ENCODE results near the gene CTSA. TPM values are rescaled to one million over a fixed set of nuclear protein-coding genes. Genes with fewer than 3 reads are reported as not detected.
"Not testable (repeated sequence)": the region's sequence is repeated elsewhere in the genome, so short reads cannot be mapped to it uniquely, and the experiment has no call there.

The CTSA gene
- total RNA-seq, 3 donors from 2014 or later, result 42.0 to 136 (median 55.6) TPM

DNA sequence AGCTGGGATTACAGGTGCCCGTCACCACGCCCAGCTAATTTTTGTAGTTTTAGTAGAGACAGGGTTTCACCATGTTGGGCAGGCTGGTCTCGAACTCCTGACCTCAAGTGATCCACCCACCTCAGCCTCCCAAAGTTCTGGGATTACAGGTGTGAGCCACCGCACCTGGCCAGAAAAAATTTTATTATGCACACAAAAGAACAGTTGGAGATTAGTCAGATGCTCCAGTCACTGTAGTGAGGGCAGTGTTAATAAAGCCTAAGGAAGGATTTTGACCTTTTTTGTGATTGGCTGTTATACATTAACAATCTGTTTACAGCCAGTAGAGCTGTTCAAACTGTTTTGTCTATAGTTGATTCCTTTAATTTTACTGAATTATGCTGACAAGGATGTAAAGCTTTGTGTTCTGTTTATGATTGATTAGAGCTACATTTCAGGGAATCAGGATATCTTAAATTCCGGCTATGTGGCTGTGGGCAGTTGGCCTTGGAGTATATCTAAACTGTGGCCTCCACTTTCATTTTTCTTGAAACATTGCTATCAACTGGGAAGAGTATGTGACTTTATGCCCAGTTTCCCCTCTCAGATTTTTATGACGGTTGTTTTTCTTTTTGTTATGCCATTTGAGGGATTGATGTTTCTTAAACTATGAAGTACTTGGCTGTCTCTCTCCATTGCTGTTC lies 23.9 kb upstream of the CTSA start:
- H3K27ac ChIP-seq, result no peak overlapping the region
- H3K36me3 ChIP-seq, result no peaks in the 10 kb centered on the region
- intact Hi-C loops (cut with DNase I; ENCODE audit: low total_unique reads), result no loop called here
- H3K27me3 ChIP-seq, result no peaks in the 10 kb centered on the region
- TF ChIP-seq, protein P1, sequence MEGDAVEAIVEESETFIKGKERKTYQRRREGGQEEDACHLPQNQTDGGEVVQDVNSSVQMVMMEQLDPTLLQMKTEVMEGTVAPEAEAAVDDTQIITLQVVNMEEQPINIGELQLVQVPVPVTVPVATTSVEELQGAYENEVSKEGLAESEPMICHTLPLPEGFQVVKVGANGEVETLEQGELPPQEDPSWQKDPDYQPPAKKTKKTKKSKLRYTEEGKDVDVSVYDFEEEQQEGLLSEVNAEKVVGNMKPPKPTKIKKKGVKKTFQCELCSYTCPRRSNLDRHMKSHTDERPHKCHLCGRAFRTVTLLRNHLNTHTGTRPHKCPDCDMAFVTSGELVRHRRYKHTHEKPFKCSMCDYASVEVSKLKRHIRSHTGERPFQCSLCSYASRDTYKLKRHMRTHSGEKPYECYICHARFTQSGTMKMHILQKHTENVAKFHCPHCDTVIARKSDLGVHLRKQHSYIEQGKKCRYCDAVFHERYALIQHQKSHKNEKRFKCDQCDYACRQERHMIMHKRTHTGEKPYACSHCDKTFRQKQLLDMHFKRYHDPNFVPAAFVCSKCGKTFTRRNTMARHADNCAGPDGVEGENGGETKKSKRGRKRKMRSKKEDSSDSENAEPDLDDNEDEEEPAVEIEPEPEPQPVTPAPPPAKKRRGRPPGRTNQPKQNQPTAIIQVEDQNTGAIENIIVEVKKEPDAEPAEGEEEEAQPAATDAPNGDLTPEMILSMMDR (IDR thresholded peaks at IDR 0.05), result no peak
- TF ChIP-seq POLR2A (IDR thresholded peaks at IDR 0.05), result no peak
- TF ChIP-seq POLR2AphosphoS5 (IDR thresholded peaks at IDR 0.05), result no peak
- no peak overlapping the region for H3K4me3 ChIP-seq
- no peaks in the 10 kb centered on the region for H3K4me1 ChIP-seq
- no peak for DNase-seq (ENCODE audit: low spot score in 2 of 2)
- no peaks in the 10 kb centered on the region for H3K9me3 ChIP-seq

DNA sequence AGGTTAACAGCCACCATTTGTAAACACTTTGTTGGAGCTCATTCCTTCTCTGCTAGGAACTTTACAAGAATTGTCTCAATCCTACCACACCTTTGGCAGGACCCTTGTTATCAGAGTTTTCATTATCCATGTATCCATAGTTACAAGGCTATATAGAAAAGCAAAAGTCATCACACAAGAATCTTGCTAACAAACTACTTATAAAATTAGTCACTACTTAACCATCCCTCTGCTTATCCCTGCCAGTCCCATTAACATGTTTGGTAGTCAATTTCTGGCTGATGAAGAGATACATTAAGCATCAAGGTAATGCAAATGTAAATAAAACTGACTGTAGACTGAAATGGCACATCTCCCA lies 23.3 kb upstream of the CTSA start:
- DNase-seq (ENCODE audit: low spot score in 2 of 2), result no peak
- H3K27ac ChIP-seq, result no peak overlapping the region
- TF ChIP-seq, protein P1 (IDR thresholded peaks at IDR 0.05), result no peak
- TF ChIP-seq POLR2AphosphoS5 (IDR thresholded peaks at IDR 0.05) (no peak), POLR2A (IDR thresholded peaks at IDR 0.05) (no peak)

GRCh38 chr20:45872626-45873025 lies 18.5 kb upstream of the CTSA start:
- intact Hi-C loops (cut with DNase I; ENCODE audit: low total_unique reads), result no loop called here
- TF ChIP-seq, protein P1 (IDR thresholded peaks at IDR 0.05), result no peak
- no peak for TF ChIP-seq POLR2AphosphoS5 (IDR thresholded peaks at IDR 0.05)
- TF ChIP-seq POLR2A (IDR thresholded peaks at IDR 0.05), result no peak

More for the DNA sequence above, 23.3 kb upstream of the CTSA start:
- Histone ChIP-seq H3K9me3 (no peaks in the 10 kb centered on the region), H3K4me3 (no peak overlapping the region), H3K4me1 (no peaks in the 10 kb centered on the region), H3K27me3 (no peaks in the 10 kb centered on the region), H3K36me3 (no peaks in the 10 kb centered on the region)
- intact Hi-C loops (cut with DNase I; ENCODE audit: low total_unique reads), result no loop called here

GRCh38 chr20:45873409-45874103 lies 17.6 kb upstream of the CTSA start:
- Histone ChIP-seq H3K27me3 (no peaks in the 10 kb centered on the region), H3K9me3 (no peaks in the 10 kb centered on the region), H3K4me1 (no peaks in the 10 kb centered on the region), H3K27ac (no peak overlapping the region), H3K36me3 (no peaks in the 10 kb centered on the region), H3K4me3 (no peak overlapping the region)
- DNase-seq (ENCODE audit: low spot score in 2 of 2), result no peak
- intact Hi-C loops (cut with DNase I; ENCODE audit: low total_unique reads), result no loop called here
- TF ChIP-seq POLR2A (IDR thresholded peaks at IDR 0.05) (no peak), POLR2AphosphoS5 (IDR thresholded peaks at IDR 0.05) (no peak)
- TF ChIP-seq, protein P1 (IDR thresholded peaks at IDR 0.05), result no peak

More at GRCh38 chr20:45872626-45873025, 18.5 kb upstream of the CTSA start:
- no peaks in the 10 kb centered on the region for H3K9me3 ChIP-seq
- H3K4me1 ChIP-seq, result no peaks in the 10 kb centered on the region
- no peaks in the 10 kb centered on the region for H3K36me3 ChIP-seq
- H3K27ac ChIP-seq, result peak overlapping the region in 1 of 2 donors; percentile 52
- H3K27me3 ChIP-seq, result no peaks in the 10 kb centered on the region
- no peak overlapping the region for H3K4me3 ChIP-seq
- peak in 1 of 2 donors; percentile 46 for DNase-seq (ENCODE audit: low spot score in 2 of 2)

DNA sequence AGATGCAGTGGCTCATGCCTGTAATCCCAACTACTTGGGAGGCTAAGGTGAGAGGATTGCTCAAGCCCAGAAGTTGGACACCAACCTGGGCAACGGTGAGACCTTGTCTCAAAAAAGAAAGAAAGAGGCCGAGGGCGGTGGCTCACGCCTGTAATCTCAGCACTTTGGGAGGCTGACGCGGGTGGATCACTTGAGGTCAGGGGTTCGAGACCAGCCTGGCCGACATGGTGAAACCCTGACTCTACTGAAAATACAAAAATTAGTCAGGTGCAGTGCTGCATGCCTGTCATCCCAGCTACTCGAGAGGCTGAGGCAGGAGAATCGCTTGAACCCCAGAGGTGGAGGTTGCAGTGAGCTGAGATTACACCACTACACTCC lies 17.0 kb upstream of the CTSA start:
- intact Hi-C loops (cut with DNase I; ENCODE audit: low total_unique reads); H3K4me1 ChIP-seq; H3K9me3 ChIP-seq; H3K27ac ChIP-seq; H3K27me3 ChIP-seq; H3K4me3 ChIP-seq; DNase-seq (ENCODE audit: low spot score in 2 of 2); H3K36me3 ChIP-seq: not testable (repeated sequence)
